K562 (cell line): Measurements from ENCODE around the gene DYNC1H1. TPM values are rescaled to one million over a fixed set of nuclear protein-coding genes. Genes with fewer than 3 reads are reported as not detected.

Experiments used
- RBM22 ChIP-seq: fragments of 200-400 bp; formaldehyde crosslinking; IDR thresholded peaks from 2 replicates; pipeline ENCODE4 v1.6.1; 2018; ENCODE audit warnings: low read length, low read depth; ENCODE audit not compliant: poor library complexity, severe bottlenecking
- polyA plus RNA-seq, 8 experiments: library from polyadenylated mRNA; depleted of rRNA in 4 of 8; stranded (reverse) in 5 of 8; unstranded in 3 of 8; fragments of >200 nt; fragmentation: Nextera tagmentation in 2 of 8; fragmentation: Illumina TruSeq in 1 of 8; extraction: Ambion mirVana in 2 of 8; extraction: Trizol in 1 of 8; gene quantifications; 2 replicates each; pipeline versions ENCODE4 v1.2.1 to v1.2.3, GENCODE V29; 2011 to 2014; ENCODE audit warnings: inconsistent platforms in 1 of 8, missing spikeins in 1 of 8
- total RNA-seq, 7 experiments: library from RNA; depleted of rRNA in 6 of 7; stranded (reverse); fragments of >200 nt in 6 of 7; fragmentation: Illumina TruSeq in 2 of 7; extraction: Trizol in 2 of 7; gene quantifications; 2 replicates each; pipeline versions ENCODE4 v1.2.1 to v1.2.3, GENCODE V29; 2011 to 2021; ENCODE audit warnings: low replicate concordance in 1 of 7
- TF ChIP-seq, protein P1 (sequence below), 2 experiments: fragments of 450-650 bp in 1 of 2; sonication (generic) in 1 of 2; formaldehyde crosslinking in 1 of 2; IDR thresholded peaks; 2 replicates each; pipeline versions ENCODE4 v1.7.1 to v1.9.0; 2016 to 2022; ENCODE audit warnings: inconsistent platforms in 1 of 2, mild to moderate bottlenecking in 1 of 2, missing genetic modification reagents in 1 of 2

DYNC1H1 gene
- total and polyA plus RNA-seq, 9 of the 15 experiments (the other 6 are each of a cell fraction or from before 2014, with no cell fraction given): 31.9 to 335 (median 115) TPM

DNA sequence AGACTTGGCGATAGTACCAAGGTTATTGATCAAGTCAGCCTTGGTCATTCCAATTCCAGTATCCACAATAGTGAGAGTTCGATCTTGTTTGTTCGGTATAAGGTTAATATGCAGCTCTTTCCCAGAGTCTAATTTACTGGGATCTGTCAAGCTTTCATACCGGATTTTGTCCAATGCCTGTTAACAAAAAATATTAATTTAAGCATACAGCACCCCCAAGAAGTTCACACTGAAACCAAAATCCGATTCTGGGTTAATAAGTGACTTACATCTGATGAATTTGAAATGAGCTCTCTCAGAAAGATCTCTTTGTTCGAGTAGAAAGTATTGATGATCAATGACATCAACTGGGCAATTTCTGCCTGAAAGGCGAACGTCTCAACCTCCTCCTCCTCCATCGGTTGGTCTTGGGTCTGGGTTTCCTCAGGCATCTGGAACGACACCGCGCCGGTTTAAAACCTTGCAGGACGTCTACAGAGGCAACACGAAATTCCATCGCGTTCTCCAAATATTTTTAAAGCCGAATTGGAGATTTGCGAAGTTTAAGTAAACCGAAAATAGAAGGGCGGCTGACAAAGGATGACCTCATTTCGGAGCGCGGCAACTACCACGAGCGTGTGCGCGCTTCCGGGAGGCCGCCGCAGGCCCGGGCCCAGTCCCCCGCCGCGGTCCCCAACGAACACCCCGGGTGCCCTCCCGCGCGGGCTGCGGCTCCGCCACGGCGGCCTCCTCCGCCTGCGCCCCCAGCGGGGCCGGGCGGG lies 121.8 kb downstream of the DYNC1H1 start (continued):
- TF ChIP-seq, protein P1, sequence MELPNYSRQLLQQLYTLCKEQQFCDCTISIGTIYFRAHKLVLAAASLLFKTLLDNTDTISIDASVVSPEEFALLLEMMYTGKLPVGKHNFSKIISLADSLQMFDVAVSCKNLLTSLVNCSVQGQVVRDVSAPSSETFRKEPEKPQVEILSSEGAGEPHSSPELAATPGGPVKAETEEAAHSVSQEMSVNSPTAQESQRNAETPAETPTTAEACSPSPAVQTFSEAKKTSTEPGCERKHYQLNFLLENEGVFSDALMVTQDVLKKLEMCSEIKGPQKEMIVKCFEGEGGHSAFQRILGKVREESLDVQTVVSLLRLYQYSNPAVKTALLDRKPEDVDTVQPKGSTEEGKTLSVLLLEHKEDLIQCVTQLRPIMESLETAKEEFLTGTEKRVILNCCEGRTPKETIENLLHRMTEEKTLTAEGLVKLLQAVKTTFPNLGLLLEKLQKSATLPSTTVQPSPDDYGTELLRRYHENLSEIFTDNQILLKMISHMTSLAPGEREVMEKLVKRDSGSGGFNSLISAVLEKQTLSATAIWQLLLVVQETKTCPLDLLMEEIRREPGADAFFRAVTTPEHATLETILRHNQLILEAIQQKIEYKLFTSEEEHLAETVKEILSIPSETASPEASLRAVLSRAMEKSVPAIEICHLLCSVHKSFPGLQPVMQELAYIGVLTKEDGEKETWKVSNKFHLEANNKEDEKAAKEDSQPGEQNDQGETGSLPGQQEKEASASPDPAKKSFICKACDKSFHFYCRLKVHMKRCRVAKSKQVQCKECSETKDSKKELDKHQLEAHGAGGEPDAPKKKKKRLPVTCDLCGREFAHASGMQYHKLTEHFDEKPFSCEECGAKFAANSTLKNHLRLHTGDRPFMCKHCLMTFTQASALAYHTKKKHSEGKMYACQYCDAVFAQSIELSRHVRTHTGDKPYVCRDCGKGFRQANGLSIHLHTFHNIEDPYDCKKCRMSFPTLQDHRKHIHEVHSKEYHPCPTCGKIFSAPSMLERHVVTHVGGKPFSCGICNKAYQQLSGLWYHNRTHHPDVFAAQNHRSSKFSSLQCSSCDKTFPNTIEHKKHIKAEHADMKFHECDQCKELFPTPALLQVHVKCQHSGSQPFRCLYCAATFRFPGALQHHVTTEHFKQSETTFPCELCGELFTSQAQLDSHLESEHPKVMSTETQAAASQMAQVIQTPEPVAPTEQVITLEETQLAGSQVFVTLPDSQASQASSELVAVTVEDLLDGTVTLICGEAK (IDR thresholded peaks at IDR 0.05): no peak
- TF ChIP-seq, protein P1 (CRISPR knock-in tag; IDR thresholded peaks at IDR 0.05): no peak
- TF ChIP-seq RBM22: no peak
